ENCODE results near the gene MRPL14. TPM values are rescaled to one million over a fixed set of nuclear protein-coding genes. Genes with fewer than 3 reads are reported as not detected.

The MRPL14 gene
- total RNA-seq, 1 donor from 2014 or later = 45.5 TPM

- Mint-ChIP-seq H3K27me3 (no peaks in the 10 kb centered on the region), H3K27ac (no peak overlapping the region), H3K9me3 (no peaks in the 10 kb centered on the region), H3K4me3 (no peak overlapping the region), H3K4me1 (ENCODE audit: unreplicated experiment) (peaks cover 14% of the 10 kb centered on the region), H3K36me3 (peaks cover 4% of the 10 kb centered on the region)
- TF ChIP-seq, protein P1, sequence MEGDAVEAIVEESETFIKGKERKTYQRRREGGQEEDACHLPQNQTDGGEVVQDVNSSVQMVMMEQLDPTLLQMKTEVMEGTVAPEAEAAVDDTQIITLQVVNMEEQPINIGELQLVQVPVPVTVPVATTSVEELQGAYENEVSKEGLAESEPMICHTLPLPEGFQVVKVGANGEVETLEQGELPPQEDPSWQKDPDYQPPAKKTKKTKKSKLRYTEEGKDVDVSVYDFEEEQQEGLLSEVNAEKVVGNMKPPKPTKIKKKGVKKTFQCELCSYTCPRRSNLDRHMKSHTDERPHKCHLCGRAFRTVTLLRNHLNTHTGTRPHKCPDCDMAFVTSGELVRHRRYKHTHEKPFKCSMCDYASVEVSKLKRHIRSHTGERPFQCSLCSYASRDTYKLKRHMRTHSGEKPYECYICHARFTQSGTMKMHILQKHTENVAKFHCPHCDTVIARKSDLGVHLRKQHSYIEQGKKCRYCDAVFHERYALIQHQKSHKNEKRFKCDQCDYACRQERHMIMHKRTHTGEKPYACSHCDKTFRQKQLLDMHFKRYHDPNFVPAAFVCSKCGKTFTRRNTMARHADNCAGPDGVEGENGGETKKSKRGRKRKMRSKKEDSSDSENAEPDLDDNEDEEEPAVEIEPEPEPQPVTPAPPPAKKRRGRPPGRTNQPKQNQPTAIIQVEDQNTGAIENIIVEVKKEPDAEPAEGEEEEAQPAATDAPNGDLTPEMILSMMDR (conservative IDR thresholded peaks at IDR 0.05) = no peak
- no peak for DNase-seq (ENCODE audit: extremely low spot score, unreplicated experiment)
Observed at GRCh38 chr6:44086931-44087574, 40.2 kb downstream of the MRPL14 start.

GRCh38 chr6:44085219-44085618 lies 42.0 kb downstream of the MRPL14 start:
- H3K4me1 Mint-ChIP-seq (ENCODE audit: unreplicated experiment) = peaks cover 14% of the 10 kb centered on the region
- H3K36me3 Mint-ChIP-seq = no peaks in the 10 kb centered on the region
- no peak for DNase-seq (ENCODE audit: extremely low spot score, unreplicated experiment)
- TF ChIP-seq, protein P1 (conservative IDR thresholded peaks at IDR 0.05) = no peak
- no peaks in the 10 kb centered on the region for H3K27me3 Mint-ChIP-seq
- H3K4me3 Mint-ChIP-seq = no peak overlapping the region
- H3K9me3 Mint-ChIP-seq = no peaks in the 10 kb centered on the region
- no peak overlapping the region for H3K27ac Mint-ChIP-seq

- no peak for DNase-seq (ENCODE audit: extremely low spot score, unreplicated experiment)
- no peak overlapping the region for H3K4me3 Mint-ChIP-seq
- H3K27me3 Mint-ChIP-seq = no peaks in the 10 kb centered on the region
- no peaks in the 10 kb centered on the region for H3K9me3 Mint-ChIP-seq
- TF ChIP-seq, protein P1 (conservative IDR thresholded peaks at IDR 0.05) = no peak
- H3K36me3 Mint-ChIP-seq = no peaks in the 10 kb centered on the region
- H3K27ac Mint-ChIP-seq = peak overlapping the region; percentile 44
- H3K4me1 Mint-ChIP-seq (ENCODE audit: unreplicated experiment) = peaks cover 14% of the 10 kb centered on the region
Observed at GRCh38 chr6:44084231-44085014, 42.8 kb downstream of the MRPL14 start.

GRCh38 chr6:44082872-44083321 lies 44.4 kb downstream of the MRPL14 start:
- Mint-ChIP-seq H3K4me3 (no peak overlapping the region), H3K27me3 (peaks cover 6% of the 10 kb centered on the region), H3K4me1 (ENCODE audit: unreplicated experiment) (peaks cover 23% of the 10 kb centered on the region), H3K36me3 (no peaks in the 10 kb centered on the region), H3K9me3 (no peaks in the 10 kb centered on the region), H3K27ac (no peak overlapping the region)
- TF ChIP-seq, protein P1 (conservative IDR thresholded peaks at IDR 0.05) = no peak
- no peak for DNase-seq (ENCODE audit: extremely low spot score, unreplicated experiment)

DNA sequence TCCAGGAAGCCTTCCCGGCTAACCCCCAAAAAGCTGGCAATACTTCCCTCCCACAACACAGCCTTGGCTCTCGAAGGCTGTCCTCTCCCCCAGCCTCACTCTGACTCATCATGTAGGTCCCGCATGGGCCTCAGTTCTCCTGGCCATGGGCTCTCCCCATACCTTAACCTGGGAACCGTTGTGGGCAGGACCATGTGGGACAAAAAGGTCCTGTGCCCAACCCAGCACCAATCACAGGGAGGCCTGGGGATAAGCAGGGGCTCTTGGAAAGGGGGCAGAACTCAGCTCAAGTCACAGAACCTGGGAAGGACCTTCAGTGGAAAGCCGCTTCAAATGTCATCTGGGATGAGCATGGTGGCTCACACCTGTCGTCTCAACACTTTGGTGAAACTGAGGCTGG lies 45.5 kb downstream of the MRPL14 start:
- Mint-ChIP-seq H3K36me3 (no peaks in the 10 kb centered on the region), H3K4me3 (no peak overlapping the region), H3K4me1 (ENCODE audit: unreplicated experiment) (peaks cover 20% of the 10 kb centered on the region), H3K9me3 (no peaks in the 10 kb centered on the region), H3K27me3 (peaks cover 8% of the 10 kb centered on the region), H3K27ac (no peak overlapping the region)
- TF ChIP-seq, protein P1 (conservative IDR thresholded peaks at IDR 0.05) = no peak
- DNase-seq (ENCODE audit: extremely low spot score, unreplicated experiment) = no peak

All from type B pancreatic cell (in vitro differentiated cells).